Lung (tissue), 13 donors: ENCODE data around the gene SSX7. TPM values are rescaled to one million over a fixed set of nuclear protein-coding genes. Genes with fewer than 3 reads are reported as not detected.
"Not testable (repeated sequence)": the region's sequence is repeated elsewhere in the genome, so short reads cannot be mapped to it uniquely, and the experiment has no call there.

Experiments used
- ATAC-seq: fragments of 200-7000 bp; cut with Tn5 transposase; one replicate; pipeline ENCODE4 v1.9.1; 2020; ENCODE audit warnings: moderate number of reproducible peaks; ENCODE audit not compliant: insufficient read depth, low FRiP score
- DNase-seq, 3 donors: peaks; one replicate each; pipeline ENCODE4 v3.0.0-alpha.2; 2013 to 2017
- H3K27ac ChIP-seq, 2 donors: one replicate each; pipeline ENCODE4 v1.5.1; 2013; ENCODE audit warnings: mild to moderate bottlenecking in 2 of 2, moderate library complexity in 2 of 2, control low read depth in 1 of 2, inconsistent platforms in 1 of 2, low read depth in 1 of 2, low read length in 1 of 2
- H3K27me3 ChIP-seq, 3 donors: one replicate each; pipeline ENCODE4 v1.5.1; 2013; ENCODE audit warnings: low read length in 2 of 3; ENCODE audit not compliant: control insufficient read depth in 3 of 3, insufficient read depth in 3 of 3
- H3K36me3 ChIP-seq, 4 donors: one replicate each; pipeline ENCODE4 v1.5.1; 2013; ENCODE audit warnings: low read length in 4 of 4, mild to moderate bottlenecking in 1 of 4, moderate library complexity in 1 of 4; ENCODE audit not compliant: control insufficient read depth in 4 of 4, insufficient read depth in 4 of 4
- H3K4me1 ChIP-seq, 5 donors: one replicate each; pipeline ENCODE4 v1.5.1; 2013; ENCODE audit warnings: low read length in 5 of 5, mild to moderate bottlenecking in 2 of 5, moderate library complexity in 1 of 5; ENCODE audit not compliant: control insufficient read depth in 5 of 5, insufficient read depth in 5 of 5
- H3K4me3 ChIP-seq: one replicate; pipeline ENCODE4 v1.5.1; 2013; ENCODE audit warnings: mild to moderate bottlenecking, control low read depth, moderate library complexity
- H3K9ac ChIP-seq, 2 donors: one replicate each; pipeline ENCODE4 v1.5.1; 2013; ENCODE audit warnings: low read length in 2 of 2, control low read depth in 1 of 2; ENCODE audit not compliant: insufficient read depth in 1 of 2
- H3K9me3 ChIP-seq, 4 donors: one replicate each; pipeline ENCODE4 v1.5.1; 2013; ENCODE audit warnings: low read length in 3 of 4, mild to moderate bottlenecking in 1 of 4, moderate library complexity in 1 of 4; ENCODE audit not compliant: control insufficient read depth in 4 of 4, insufficient read depth in 3 of 4
- WGBS, 2 donors: extraction: QIAGEN DNeasy Blood & Tissue Kit; methylation state at CpG; one replicate each; pipeline ENCODE4 v1.1.7; 2013; 5-methylcytosine and 5-hydroxymethylcytosine counted together
- polyA plus RNA-seq, 2 donors: library from polyadenylated mRNA; stranded (reverse); fragments of 200-250 nt; gene quantifications; one replicate each; pipeline ENCODE4 v1.2.1, GENCODE V29; 2013
- small RNA-seq: library from RNA; depleted of rRNA; stranded (forward); fragments of <200 nt; gene quantifications from one replicate; pipeline ENCODE3, GENCODE V24; 2014; ENCODE audit warnings: low replicate concordance
- total RNA-seq, 2 donors: library from RNA; depleted of rRNA in 1 of 2; stranded (reverse); fragments of >200 nt in 1 of 2; gene quantifications; one replicate each; pipeline ENCODE4 v1.2.1, GENCODE V29; 2014 to 2021
- TF ChIP-seq, protein P1 (sequence below): IDR thresholded peaks from 2 replicates; pipeline ENCODE4 v1.5.1; 2012; ENCODE audit warnings: mild to moderate bottlenecking; ENCODE audit errors: control extremely low read depth, extremely low read depth
- donor health status: control.
- donor health status: control.
- donor health status: Bipolar disorder and iron deficiency.
- donor health status: healthy.
- donor health status: DM: yes; HTN: yes; CAD: no.

Gene SSX7
- total and polyA plus RNA-seq, 4 donors = not detected

DNA sequence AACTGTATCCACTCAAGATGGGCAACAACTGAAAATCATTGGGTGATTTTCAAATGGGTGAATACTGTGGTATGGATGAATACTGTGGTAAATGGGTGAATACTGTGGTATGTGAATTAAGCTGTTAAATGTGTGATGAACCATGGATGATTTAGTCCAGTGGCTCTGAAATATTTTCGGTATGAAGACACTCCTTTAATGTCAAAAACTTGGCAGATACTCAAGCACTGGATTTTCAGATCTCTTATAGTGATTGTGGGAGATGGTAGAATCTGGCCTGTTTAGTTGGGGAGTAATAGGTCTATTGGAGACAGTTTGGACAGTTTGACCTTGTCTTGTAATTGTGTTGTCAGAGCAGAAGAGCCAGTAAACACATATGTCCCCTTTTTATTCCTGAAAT, 45.7 kb downstream of the SSX7 start:
- H3K27me3 ChIP-seq = peaks cover 2 to 5% (median 3%) of the 10 kb centered on the region in 3 donors
- H3K36me3 ChIP-seq = no peaks in the 10 kb centered on the region
- H3K4me3 ChIP-seq = no peak overlapping the region
- H3K9me3 ChIP-seq = no peaks in the 10 kb centered on the region
- H3K27ac ChIP-seq = no peak overlapping the region
- TF ChIP-seq, protein P1, sequence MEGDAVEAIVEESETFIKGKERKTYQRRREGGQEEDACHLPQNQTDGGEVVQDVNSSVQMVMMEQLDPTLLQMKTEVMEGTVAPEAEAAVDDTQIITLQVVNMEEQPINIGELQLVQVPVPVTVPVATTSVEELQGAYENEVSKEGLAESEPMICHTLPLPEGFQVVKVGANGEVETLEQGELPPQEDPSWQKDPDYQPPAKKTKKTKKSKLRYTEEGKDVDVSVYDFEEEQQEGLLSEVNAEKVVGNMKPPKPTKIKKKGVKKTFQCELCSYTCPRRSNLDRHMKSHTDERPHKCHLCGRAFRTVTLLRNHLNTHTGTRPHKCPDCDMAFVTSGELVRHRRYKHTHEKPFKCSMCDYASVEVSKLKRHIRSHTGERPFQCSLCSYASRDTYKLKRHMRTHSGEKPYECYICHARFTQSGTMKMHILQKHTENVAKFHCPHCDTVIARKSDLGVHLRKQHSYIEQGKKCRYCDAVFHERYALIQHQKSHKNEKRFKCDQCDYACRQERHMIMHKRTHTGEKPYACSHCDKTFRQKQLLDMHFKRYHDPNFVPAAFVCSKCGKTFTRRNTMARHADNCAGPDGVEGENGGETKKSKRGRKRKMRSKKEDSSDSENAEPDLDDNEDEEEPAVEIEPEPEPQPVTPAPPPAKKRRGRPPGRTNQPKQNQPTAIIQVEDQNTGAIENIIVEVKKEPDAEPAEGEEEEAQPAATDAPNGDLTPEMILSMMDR = no peak
- no peaks in the 10 kb centered on the region for H3K4me1 ChIP-seq
- 56 to 62% methylated on average over 1 of the region's 1 CpG for WGBS, 2 donors
- ATAC-seq (no peak), DNase-seq (no peak)
- H3K9ac ChIP-seq = no peak overlapping the region

DNA sequence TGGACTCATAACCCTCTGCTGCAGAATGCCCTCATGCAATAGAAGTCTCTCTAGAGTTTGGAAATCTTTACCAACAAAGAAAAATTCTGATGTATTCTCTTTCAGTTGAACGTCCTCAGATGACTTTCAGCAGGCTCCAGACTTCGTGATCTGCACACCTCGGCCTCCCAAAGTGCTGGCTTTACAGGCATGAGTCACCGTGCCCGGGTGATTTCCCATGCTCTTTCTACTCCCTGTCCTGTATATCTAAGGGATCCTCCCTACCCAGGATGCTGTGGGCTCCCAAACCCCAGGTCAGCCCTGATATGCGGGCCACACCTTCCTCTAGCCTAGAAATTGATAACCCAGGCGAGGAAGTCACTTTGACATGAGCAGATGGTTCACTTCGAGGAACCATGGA, 51.5 kb downstream of the SSX7 start:
- H3K27me3 ChIP-seq, H3K36me3 ChIP-seq, ATAC-seq, H3K4me3 ChIP-seq, H3K9me3 ChIP-seq, H3K27ac ChIP-seq, H3K9ac ChIP-seq, DNase-seq, H3K4me1 ChIP-seq: not testable (repeated sequence)
- WGBS, 2 donors = 79 to 92% methylated on average over 8 of the region's 8 CpGs

DNA sequence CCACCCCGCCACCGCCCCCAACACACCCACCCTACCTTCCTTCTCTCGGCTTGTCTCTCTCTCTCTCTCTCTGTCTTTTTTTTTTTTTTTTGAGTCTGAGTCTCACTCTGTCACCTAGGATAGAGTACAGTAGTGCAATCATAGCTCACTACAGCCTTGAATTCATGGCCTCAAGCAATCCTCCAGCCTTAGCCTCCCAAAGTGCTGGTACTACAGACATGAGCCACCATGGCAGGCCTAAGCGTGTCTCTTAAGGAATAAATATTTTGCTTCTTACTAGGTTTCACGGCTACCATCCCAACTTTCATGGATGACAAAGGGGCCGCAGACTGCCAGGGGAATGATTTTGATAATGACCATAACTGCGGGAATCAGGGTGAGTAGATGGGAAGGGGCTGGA, 55.8 kb downstream of the SSX7 start:
- ATAC-seq (no peak), DNase-seq (no peak)
- Histone ChIP-seq H3K27me3 (peaks cover 0 to 11% (median 9%) of the 10 kb centered on the region in 3 donors), H3K27ac (no peak overlapping the region), H3K9me3 (peaks cover 0 to 8% (median 0%) of the 10 kb centered on the region in 4 donors), H3K4me3 (no peak overlapping the region), H3K4me1 (no peaks in the 10 kb centered on the region), H3K9ac (no peak overlapping the region), H3K36me3 (no peaks in the 10 kb centered on the region)
- TF ChIP-seq, protein P1 = no peak
- 82 to 89% methylated on average over 6 to 7 of the region's 7 CpGs for whole genome bisulfite sequencing, 2 donors

DNA sequence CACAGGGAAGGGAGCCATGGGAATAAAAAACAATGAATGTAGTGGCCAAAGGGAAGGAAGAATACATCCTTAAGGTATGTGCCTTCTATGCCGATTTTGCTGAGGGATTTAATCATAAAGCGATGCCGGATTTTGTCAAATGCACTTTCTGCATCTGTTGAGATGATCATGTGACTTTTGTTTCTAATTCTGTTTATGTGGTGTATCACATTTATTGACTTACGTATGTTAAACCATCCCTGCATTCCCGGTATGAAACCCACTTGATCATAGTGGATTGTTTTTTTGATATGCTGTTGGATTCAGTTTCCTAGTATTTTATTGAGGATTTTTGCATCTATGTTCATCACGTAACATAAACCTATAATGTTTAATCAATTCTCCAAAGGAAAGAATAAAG, 60.0 kb downstream of the SSX7 start:
- TF ChIP-seq, protein P1 = no peak
- DNase-seq = no peak
- H3K4me1 ChIP-seq = no peaks in the 10 kb centered on the region
- peaks cover 3 to 18% (median 9%) of the 10 kb centered on the region in 3 donors for H3K27me3 ChIP-seq
- 89 to 93% methylated on average over 6 of the region's 6 CpGs for WGBS, 2 donors
- no peak overlapping the region for H3K27ac ChIP-seq
- H3K4me3 ChIP-seq = no peak overlapping the region
- no peak overlapping the region for H3K9ac ChIP-seq
- no peak for ATAC-seq
- H3K36me3 ChIP-seq = no peaks in the 10 kb centered on the region
- H3K9me3 ChIP-seq = peaks cover 0 to 15% (median 0%) of the 10 kb centered on the region in 4 donors

Small RNA genes within 50 kb of the gene (small RNA-seq; reads per million reads assigned to genes)
- not detected for gene AL450023.3
- not detected for gene RNA5SP504

Other genes with a start within 250 kb of the SSX7 start
- gene XAGE1A, start 159.1 kb downstream of the SSX7 start, total RNA-seq = under 1 TPM in 1 of 2 donors, not detected in 1; 0.58 TPM
- 1 to 10 TPM in 1 of 2 donors, under 1 TPM in 1; 0.81 to 3.1 TPM for gene XAGE1A, start 159.1 kb downstream of the SSX7 start, polyA plus RNA-seq
- gene XAGE1B, start 137.8 kb downstream of the SSX7 start, total RNA-seq = 1 to 10 TPM in 1 of 2 donors, under 1 TPM in 1; 0.58 to 1.5 TPM
- gene XAGE1B, start 137.8 kb downstream of the SSX7 start, polyA plus RNA-seq = 1 to 10 TPM; 4.3 to 9.0 TPM
- not detected for gene SSX2, start 52.3 kb upstream of the SSX7 start, total RNA-seq
- not detected for gene SSX2, start 52.3 kb upstream of the SSX7 start, polyA plus RNA-seq
- gene SSX2B, start 96.4 kb upstream of the SSX7 start, total RNA-seq = not detected
- gene SSX2B, start 96.4 kb upstream of the SSX7 start, polyA plus RNA-seq = not detected
- not detected for gene SPANXN5, start 142.5 kb upstream of the SSX7 start, total RNA-seq
- not detected for gene SPANXN5, start 142.5 kb upstream of the SSX7 start, polyA plus RNA-seq
- not detected for gene XAGE5, start 156.4 kb upstream of the SSX7 start, total RNA-seq
- not detected for gene XAGE5, start 156.4 kb upstream of the SSX7 start, polyA plus RNA-seq
- not detected for gene XAGE3, start 213.2 kb upstream of the SSX7 start, total RNA-seq
- under 1 TPM in 1 of 2 donors, not detected in 1; 0.14 TPM for gene XAGE3, start 213.2 kb upstream of the SSX7 start, polyA plus RNA-seq
- gene FAM156B, start 242.4 kb upstream of the SSX7 start, total RNA-seq = 10 to 100 TPM; 19.8 to 21.2 TPM
- 10 to 100 TPM; 17.3 to 34.2 TPM for gene FAM156B, start 242.4 kb upstream of the SSX7 start, polyA plus RNA-seq